H1 (cell line): ENCODE data around the gene HYAL4. TPM values are rescaled to one million over a fixed set of nuclear protein-coding genes. Genes with fewer than 3 reads are reported as not detected.
A peak's percentile ranks its signal among the peaks of the same experiment; 100 is the strongest.

Experiments
- CTCF ChIA-PET: fragments of 300-600 bp; sonication (Branson Sonifier 250); formaldehyde crosslinking; loops from one replicate; lab custom pipeline; 2021; ENCODE audit not compliant: partially characterized antibody; lab: Charles Lee
- POLR2A ChIA-PET: fragments of 300-600 bp; sonication (Branson Sonifier 250); formaldehyde crosslinking; loops from one replicate; lab custom pipeline; 2021; ENCODE audit warnings: inconsistent platforms; ENCODE audit not compliant: partially characterized antibody; lab: Charles Lee
- DNase-seq, 2 experiments: peaks; one replicate each; pipeline versions ENCODE4 v3.0.0 to v3.0.0-alpha.2; 2010 to 2022; ENCODE audit warnings: low spot score in 2 of 2, low read depth in 1 of 2, mixed read lengths in 1 of 2
- FAIRE-seq: peaks from 2 replicates; lab custom pipeline; 2011; peaks lifted over from hg19 to GRCh38; lab: Jason Lieb, UNC
- H2AFZ ChIP-seq: 2 replicates; pipeline ENCODE4 v1.8.1; 2012; ENCODE audit warnings: low read length, inconsistent platforms
- H2AK5ac ChIP-seq: 2 replicates; pipeline ENCODE4 v1.6.1; 2013; ENCODE audit warnings: low read depth, low read length
- H2BK120ac ChIP-seq: replicated peaks from 2 replicates; pipeline ENCODE3; 2013; ENCODE audit warnings: low read depth, low read length, inconsistent platforms
- H2BK12ac ChIP-seq: 2 replicates; pipeline ENCODE4 v1.6.1; 2013; ENCODE audit warnings: low read depth, low read length
- H2BK15ac ChIP-seq: 2 replicates; pipeline ENCODE4 v1.6.1; 2013; ENCODE audit warnings: low read length
- H2BK20ac ChIP-seq: 2 replicates; pipeline ENCODE4 v1.6.1; 2013; ENCODE audit warnings: low read length
- H2BK5ac ChIP-seq: 2 replicates; pipeline ENCODE4 v1.6.1; 2013; ENCODE audit warnings: low read depth, low read length
- H3K14ac ChIP-seq: 2 replicates; pipeline ENCODE4 v1.6.1; 2013; ENCODE audit warnings: inconsistent platforms; ENCODE audit not compliant: insufficient read length
- H3K18ac ChIP-seq: 2 replicates; pipeline ENCODE4 v1.6.1; 2013; ENCODE audit warnings: low read length; ENCODE audit errors: extremely low read depth
- H3K23ac ChIP-seq: 2 replicates; pipeline ENCODE4 v1.6.1; 2013; ENCODE audit warnings: inconsistent platforms; ENCODE audit not compliant: insufficient read length
- H3K23me2 ChIP-seq: 2 replicates; pipeline ENCODE4 v1.6.1; 2013; ENCODE audit warnings: low read depth, low read length
- H3K27ac ChIP-seq: 2 replicates; pipeline ENCODE4 v1.6.1; 2011; ENCODE audit warnings: low read depth, low read length, inconsistent platforms
- H3K27me3 ChIP-seq, 4 experiments: replicated peaks in 1 of 4; 1 replicate in 1 of 4; 2 replicates in 3 of 4; pipeline versions ENCODE4 v1.6.1 to v1.8.1; 2011 to 2013; ENCODE audit warnings: low read length in 3 of 4, mild to moderate bottlenecking in 3 of 4, inconsistent platforms in 2 of 4, mixed read lengths in 2 of 4, moderate library complexity in 1 of 4; ENCODE audit not compliant: control insufficient read depth in 3 of 4, insufficient read depth in 3 of 4; ENCODE audit errors: extremely low read depth in 1 of 4
- H3K36me3 ChIP-seq, 4 experiments: 2 replicates each; pipeline versions ENCODE4 v1.6.1 to v1.8.1; 2011 to 2013; ENCODE audit warnings: mild to moderate bottlenecking in 4 of 4, low read length in 3 of 4, moderate library complexity in 2 of 4, control low read depth in 1 of 4, inconsistent platforms in 1 of 4; ENCODE audit not compliant: insufficient read depth in 4 of 4, control insufficient read depth in 2 of 4
- H3K4ac ChIP-seq: replicated peaks from 2 replicates; pipeline ENCODE3; 2013; ENCODE audit warnings: low read length, low read depth, mixed read lengths, inconsistent platforms; ENCODE audit not compliant: insufficient read length
- H3K4me1 ChIP-seq, 4 experiments: replicated peaks in 1 of 4; 1 replicate in 1 of 4; 2 replicates in 3 of 4; pipeline versions ENCODE4 v1.6.1 to v1.8.1; 2011 to 2013; ENCODE audit warnings: low read length in 3 of 4, inconsistent platforms in 2 of 4, mixed read lengths in 1 of 4; ENCODE audit not compliant: insufficient read depth in 4 of 4, control insufficient read depth in 3 of 4
- H3K4me2 ChIP-seq, 2 experiments: 2 replicates each; pipeline versions ENCODE4 v1.6.1 to v1.8.1; 2011 to 2013; ENCODE audit warnings: low read depth in 2 of 2, low read length in 2 of 2, control low read depth in 1 of 2, inconsistent platforms in 1 of 2, mild to moderate bottlenecking in 1 of 2; ENCODE audit not compliant: insufficient read depth in 1 of 2
- H3K4me3 ChIP-seq, 4 experiments: fragments of 200-600, 300-600 bp in 1 of 4; sonication (generic), shearing (Covaris generic), sonication (Bioruptor Twin) in 1 of 4; 2 replicates each; pipeline versions ENCODE4 v1.5.1 to v1.8.1; 2011 to 2016; ENCODE audit warnings: low read length in 4 of 4, low read depth in 3 of 4, control low read depth in 2 of 4, inconsistent platforms in 2 of 4, mild to moderate bottlenecking in 2 of 4, mixed read lengths in 1 of 4, moderate library complexity in 1 of 4; ENCODE audit not compliant: insufficient read depth in 2 of 4; ENCODE audit errors: extremely low read depth in 1 of 4
- H3K56ac ChIP-seq: replicated peaks from 2 replicates; pipeline ENCODE3; 2013; ENCODE audit warnings: low read depth, mild to moderate bottlenecking, mixed read lengths, low read length, inconsistent platforms; ENCODE audit not compliant: insufficient read length
- H3K79me1 ChIP-seq: 2 replicates; pipeline ENCODE4 v1.6.1; 2013; ENCODE audit warnings: low read depth, low read length, control low read depth
- H3K79me2 ChIP-seq, 2 experiments: 2 replicates each; pipeline versions ENCODE4 v1.6.1 to v1.8.1; 2012 to 2013; ENCODE audit warnings: low read length in 2 of 2, mild to moderate bottlenecking in 2 of 2, inconsistent platforms in 1 of 2; ENCODE audit not compliant: insufficient read depth in 2 of 2, control insufficient read depth in 1 of 2
- H3K9ac ChIP-seq, 4 experiments: replicated peaks in 1 of 4; 1 replicate in 1 of 4; 2 replicates in 3 of 4; pipeline versions ENCODE4 v1.6.1 to v1.8.1; 2011 to 2013; ENCODE audit warnings: low read depth in 3 of 4, low read length in 3 of 4, control low read depth in 2 of 4, mild to moderate bottlenecking in 2 of 4, moderate library complexity in 2 of 4, inconsistent platforms in 1 of 4; ENCODE audit errors: extremely low read depth in 1 of 4
- H3K9me3 ChIP-seq, 2 experiments: 2 replicates each; pipeline versions ENCODE4 v1.6.1 to v1.8.1; 2012 to 2013; ENCODE audit warnings: mild to moderate bottlenecking in 2 of 2, moderate library complexity in 2 of 2, control low read depth in 1 of 2, inconsistent platforms in 1 of 2, low read depth in 1 of 2, low read length in 1 of 2, mixed read lengths in 1 of 2; ENCODE audit not compliant: insufficient read depth in 2 of 2
- H4K20me1 ChIP-seq, 2 experiments: replicated peaks in 1 of 2; 2 replicates each; pipeline versions ENCODE3 to v1.8.1; 2011 to 2013; ENCODE audit warnings: inconsistent platforms in 2 of 2, low read length in 2 of 2, mild to moderate bottlenecking in 1 of 2; ENCODE audit not compliant: insufficient read depth in 2 of 2, control insufficient read depth in 1 of 2
- H4K5ac ChIP-seq: 2 replicates; pipeline ENCODE4 v1.6.1; 2013; ENCODE audit warnings: low read length, low read depth, mixed read lengths, inconsistent platforms; ENCODE audit not compliant: insufficient read length
- H4K8ac ChIP-seq: 2 replicates; pipeline ENCODE4 v1.8.0; 2013; ENCODE audit warnings: mild to moderate bottlenecking, moderate library complexity, low read length, inconsistent platforms; ENCODE audit not compliant: insufficient read depth; ENCODE audit errors: extremely low read depth
- H4K91ac ChIP-seq: replicated peaks from 2 replicates; pipeline ENCODE3; 2013; ENCODE audit warnings: low read length, mixed read lengths, inconsistent platforms; ENCODE audit not compliant: insufficient read length
- ASH2L ChIP-seq: fragments of 200-600, 300-600 bp; sonication (generic); IDR thresholded peaks from one replicate; pipeline ENCODE4 v1.7.1; 2017; ENCODE audit warnings: low read length
- BACH1 ChIP-seq: IDR thresholded peaks from 2 replicates; pipeline ENCODE4 v1.6.1; 2012; ENCODE audit warnings: low read length, improper control_type of control experiment
- CBX5 ChIP-seq: fragments of 300-800, 300-1000 bp; sonication (generic); IDR thresholded peaks from 2 replicates; pipeline ENCODE4 v1.7.1; 2016; ENCODE audit warnings: antibody characterized with exemption, low read length, low read depth
- SIN3A ChIP-seq, 2 experiments: IDR thresholded peaks in 1 of 2; conservative IDR thresholded peaks in 1 of 2; 2 replicates each; pipeline ENCODE4 v1.6.1; 2011 to 2012; ENCODE audit warnings: low read length in 2 of 2, improper control_type of control experiment in 1 of 2, low read depth in 1 of 2, mild to moderate bottlenecking in 1 of 2
- USF2 ChIP-seq: IDR thresholded peaks from 2 replicates; pipeline ENCODE4 v1.6.1; 2011; ENCODE audit warnings: low read length, improper control_type of control experiment
- WGBS, 2 experiments: shearing (Covaris generic) in 1 of 2; methylation state at CpG; one replicate each; pipeline versions ENCODE4 v1.1.6 to v1.1.7; 2013 to 2015; ENCODE audit warnings: low lambda C conversion rate in 2 of 2, mixed read lengths in 2 of 2, inconsistent platforms in 1 of 2, low coverage in 1 of 2, missing lambda C conversion rate in 1 of 2; ENCODE audit not compliant: insufficient replicate concordance in 2 of 2, insufficient coverage in 1 of 2, insufficient read length in 1 of 2; ENCODE audit errors: extremely low coverage in 1 of 2, missing lambda C conversion rate in 1 of 2; 5-methylcytosine and 5-hydroxymethylcytosine counted together
- polyA plus RNA-seq, 7 experiments: library from polyadenylated mRNA; depleted of rRNA in 3 of 7; stranded (reverse) in 5 of 7; unstranded in 2 of 7; fragments of >200 nt in 5 of 7; fragments of 200-250 nt in 2 of 7; gene quantifications; 1 replicate in 5 of 7; 2 replicates in 1 of 7; 4 replicates in 1 of 7; pipeline versions ENCODE4 v1.2.1 to v1.2.3, GENCODE V29; 2011 to 2013; ENCODE audit warnings: missing spikeins in 2 of 7, mixed read lengths in 2 of 7
- total RNA-seq: library from RNA; stranded (reverse); fragmentation: NEBNext Ultra II Directional; extraction: Animal tissue kit (Norgen Biotek cat#: 25700); gene quantifications from 2 replicates; pipeline ENCODE4 v1.2.1, GENCODE V29; 2021

Gene HYAL4
- total and polyA plus RNA-seq, 2 of the 8 experiments (the other 6 are each of a cell fraction or from before 2014, with no cell fraction given): not detected

GRCh38 chr7:123821320-123821719 is 23.6 kb upstream of the HYAL4 start:
- Histone ChIP-seq H2AFZ (no peak overlapping the region), H3K4me2 (no peak overlapping the region), H3K79me1 (no peaks in the 10 kb centered on the region), H4K5ac (no peak overlapping the region), H3K23me2 (no peaks in the 10 kb centered on the region), H2BK12ac (no peak overlapping the region), H3K9me3 (no peaks in the 10 kb centered on the region), H2BK5ac (no peak overlapping the region), H3K14ac (no peak overlapping the region), H3K18ac (no peak overlapping the region), H4K8ac (no peak overlapping the region), H3K4me1 (no peaks in the 10 kb centered on the region), H4K20me1 (no peaks in the 10 kb centered on the region), H3K23ac (no peak overlapping the region), H3K36me3 (no peaks in the 10 kb centered on the region), H3K27me3 (no peaks in the 10 kb centered on the region), H3K4me3 (no peak overlapping the region), H3K79me2 (no peaks in the 10 kb centered on the region), H2BK15ac (no peak overlapping the region), H3K56ac (no peak overlapping the region), H4K91ac (no peak overlapping the region), H3K27ac (no peak overlapping the region), H2BK120ac (no peak overlapping the region), H3K9ac (no peak overlapping the region), H3K4ac (no peak overlapping the region), H2BK20ac (no peak overlapping the region), H2AK5ac (no peak overlapping the region)
- ChIA-PET CTCF (no interaction called here), POLR2A (no interaction called here)
- FAIRE-seq (no peak), DNase-seq (no peak)
- 88% methylated on average over 1 of the region's 1 CpG; no CpG with 5 or more reads in 1 of the 2 experiments for WGBS, 2 experiments
- no peak for TF ChIP-seq CBX5
- no peak for TF ChIP-seq USF2
- peak; percentile 79 for TF ChIP-seq BACH1
- no peak for TF ChIP-seq SIN3A (conservative IDR thresholded peaks at IDR 0.05 in 1 of 2, IDR thresholded peaks at IDR 0.05 in 1 of 2; ENCODE audit: low read depth in 1 of 2, low read length in 2 of 2)
- TF ChIP-seq ASH2L: no peak
